ENCODE measurements around the gene SIVA1. TPM values are rescaled to one million over a fixed set of nuclear protein-coding genes. Genes with fewer than 3 reads are reported as not detected.
"Not testable (repeated sequence)": the region's sequence is repeated elsewhere in the genome, so short reads cannot be mapped to it uniquely, and the experiment has no call there.

SIVA1 gene
- total RNA-seq, 1 experiment from 2014 or later, result 105 TPM

GRCh38 chr14:104750056-104750752 is 2.7 kb upstream of the SIVA1 start:
- Mint-ChIP-seq H3K27ac (ENCODE audit: unreplicated experiment) (no peak overlapping the region), H3K4me3 (ENCODE audit: unreplicated experiment) (peak overlapping the region; percentile 37), H3K4me1 (ENCODE audit: low read depth, unreplicated experiment) (peaks cover 18% of the 10 kb centered on the region), H3K27me3 (ENCODE audit: insufficient read depth, unreplicated experiment) (no peaks in the 10 kb centered on the region), H3K9me3 (ENCODE audit: unreplicated experiment) (no peaks in the 10 kb centered on the region), H3K36me3 (ENCODE audit: insufficient read depth, unreplicated experiment) (peaks cover 27% of the 10 kb centered on the region)
- intact Hi-C loops (cut with micrococcal nuclease; ENCODE audit: unreplicated experiment), result no loop called here
- no peak for TF ChIP-seq CTCF (IDR thresholded peaks at IDR 0.05; ENCODE audit: insufficient read depth in 1 of 2, low read depth in 1 of 2, low read length in 1 of 2, severe bottlenecking in 1 of 2, unreplicated experiment in 1 of 2)
- Histone ChIP-seq H3K27me3 (replicated peaks; ENCODE audit: control insufficient read depth, insufficient read depth, low read length) (no peaks in the 10 kb centered on the region), H3K36me3 (ENCODE audit: control insufficient read depth, insufficient read depth, low read length) (no peaks in the 10 kb centered on the region), H3K4me1 (peaks cover 32% of the 10 kb centered on the region), H3K9me3 (no peaks in the 10 kb centered on the region), H3K4me3 (ENCODE audit: low read depth, low read length) (no peak overlapping the region)
- BruUV-seq (replicated peaks), result no TSS peak
- POLR2A ChIA-PET, result no interaction called here
- DNase-seq, result no peak
- CTCF ChIA-PET, result interaction anchor here (0.7 to 1.4 kb wide), 2 partner anchors 18 to 65 kb away, joined by 4 read pairs; no protein-coding TSS in a partner anchor

- peak overlapping the region; percentile 37 for H3K4me3 Mint-ChIP-seq (ENCODE audit: unreplicated experiment)
- POLR2A ChIA-PET; BruUV-seq (replicated peaks); H3K4me3 ChIP-seq (ENCODE audit: low read depth, low read length); H3K27ac Mint-ChIP-seq (ENCODE audit: unreplicated experiment); H3K27me3 Mint-ChIP-seq (ENCODE audit: insufficient read depth, unreplicated experiment); H3K36me3 ChIP-seq (ENCODE audit: control insufficient read depth, insufficient read depth, low read length); DNase-seq; H3K9me3 ChIP-seq; H3K9me3 Mint-ChIP-seq (ENCODE audit: unreplicated experiment); H3K27me3 ChIP-seq (replicated peaks; ENCODE audit: control insufficient read depth, insufficient read depth, low read length); intact Hi-C loops (cut with micrococcal nuclease; ENCODE audit: unreplicated experiment): not testable (repeated sequence)
- H3K4me1 Mint-ChIP-seq (ENCODE audit: low read depth, unreplicated experiment), result peaks cover 19% of the 10 kb centered on the region
- H3K36me3 Mint-ChIP-seq (ENCODE audit: insufficient read depth, unreplicated experiment), result peaks cover 28% of the 10 kb centered on the region
- CTCF ChIA-PET, result interaction anchor here (0.5 to 1.0 kb wide), 3 partner anchors 18 to 801 kb away, joined by 4 read pairs; no protein-coding TSS in a partner anchor
- H3K4me1 ChIP-seq, result peaks cover 32% of the 10 kb centered on the region
Measured at GRCh38 chr14:104750753-104751057, 2.2 kb upstream of the SIVA1 start.

GRCh38 chr14:104751539-104752422 is 1.2 kb upstream of the SIVA1 start:
- CTCF ChIA-PET, result interaction anchor here (0.9 to 1.8 kb wide), 11 partner anchors 9 to 729 kb away, joined by 3 to 26 read pairs (median 4); no protein-coding TSS in a partner anchor
- Histone ChIP-seq H3K36me3 (ENCODE audit: control insufficient read depth, insufficient read depth, low read length) (peaks cover 2% of the 10 kb centered on the region; the same call in 1 of the 2 replicates), H3K9me3 (no peaks in the 10 kb centered on the region), H3K27me3 (replicated peaks; ENCODE audit: control insufficient read depth, insufficient read depth, low read length) (no peaks in the 10 kb centered on the region), H3K4me3 (ENCODE audit: low read depth, low read length) (peak overlapping the region; percentile 52), H3K4me1 (peaks cover 32% of the 10 kb centered on the region)
- intact Hi-C loops (cut with micrococcal nuclease; ENCODE audit: unreplicated experiment), result loop anchor here (2.0 kb wide), 2 partner anchors 15 to 63 kb away; partner anchors contain the start of gene INF2
- no peaks in the 10 kb centered on the region for H3K27me3 Mint-ChIP-seq (ENCODE audit: insufficient read depth, unreplicated experiment)
- H3K36me3 Mint-ChIP-seq (ENCODE audit: insufficient read depth, unreplicated experiment), result peaks cover 38% of the 10 kb centered on the region
- TF ChIP-seq CTCF (IDR thresholded peaks at IDR 0.05; ENCODE audit: insufficient read depth in 1 of 2, low read depth in 1 of 2, low read length in 1 of 2, severe bottlenecking in 1 of 2, unreplicated experiment in 1 of 2), result no peak
- H3K4me1 Mint-ChIP-seq (ENCODE audit: low read depth, unreplicated experiment), result peaks cover 19% of the 10 kb centered on the region
- H3K27ac Mint-ChIP-seq (ENCODE audit: unreplicated experiment), result peak overlapping the region; percentile 93
- TSS peak; percentile 28 for BruUV-seq (replicated peaks)
- peak overlapping the region; percentile 90 for H3K4me3 Mint-ChIP-seq (ENCODE audit: unreplicated experiment)
- no peaks in the 10 kb centered on the region for H3K9me3 Mint-ChIP-seq (ENCODE audit: unreplicated experiment)
- POLR2A ChIA-PET, result interaction anchor here (0.5 to 2.1 kb wide), 10 partner anchors 8 to 113 kb away, joined by 3 to 14 read pairs (median 6); partner anchors contain the start of gene CEP170B
- no peak for DNase-seq
